ENCODE results near the gene NPBWR2.

NPBWR2 gene

GRCh38 chr20:64148581-64148980 lies 41.2 kb upstream of the NPBWR2 start:
- in situ Hi-C loops (cut with MboI; ENCODE audit: low pct_unique_long_range_greater_than_20kb, low sequenced_read_pairs, unreplicated experiment) = no loop called here
- TF ChIP-seq CTCF (IDR thresholded peaks at IDR 0.05; ENCODE audit: extremely low read depth, insufficient read depth, missing control alignments) = no peak
- DNase-seq (ENCODE audit: low spot score) = no peak

GRCh38 chr20:64146936-64147477 lies 39.6 kb upstream of the NPBWR2 start:
- in situ Hi-C loops (cut with MboI; ENCODE audit: low pct_unique_long_range_greater_than_20kb, low sequenced_read_pairs, unreplicated experiment) = no loop called here
- DNase-seq (ENCODE audit: low spot score) = no peak

GRCh38 chr20:64146301-64146935 lies 39.1 kb upstream of the NPBWR2 start:
- no peak for DNase-seq (ENCODE audit: low spot score)
- TF ChIP-seq CTCF (IDR thresholded peaks at IDR 0.05; ENCODE audit: extremely low read depth, insufficient read depth, missing control alignments) = no peak
- in situ Hi-C loops (cut with MboI; ENCODE audit: low pct_unique_long_range_greater_than_20kb, low sequenced_read_pairs, unreplicated experiment) = no loop called here

More at GRCh38 chr20:64146936-64147477, 39.6 kb upstream of the NPBWR2 start:
- TF ChIP-seq CTCF (IDR thresholded peaks at IDR 0.05; ENCODE audit: extremely low read depth, insufficient read depth, missing control alignments) = no peak

GRCh38 chr20:64145458-64146300 lies 38.3 kb upstream of the NPBWR2 start:
- no peak for DNase-seq (ENCODE audit: low spot score)
- TF ChIP-seq CTCF (IDR thresholded peaks at IDR 0.05; ENCODE audit: extremely low read depth, insufficient read depth, missing control alignments) = no peak
- in situ Hi-C loops (cut with MboI; ENCODE audit: low pct_unique_long_range_greater_than_20kb, low sequenced_read_pairs, unreplicated experiment) = no loop called here

- TF ChIP-seq CTCF (IDR thresholded peaks at IDR 0.05; ENCODE audit: extremely low read depth, insufficient read depth, missing control alignments) = no peak
- DNase-seq (ENCODE audit: low spot score) = no peak
- in situ Hi-C loops (cut with MboI; ENCODE audit: low pct_unique_long_range_greater_than_20kb, low sequenced_read_pairs, unreplicated experiment) = no loop called here
These were observed 37.0 kb upstream of the NPBWR2 start for GRCh38 chr20:64144144-64144912.
